Hippocampal formation (tissue), 2 donors: ENCODE results near the gene DES.
A peak's percentile ranks its signal among the peaks of the same experiment; 100 is the strongest.
"Not testable (repeated sequence)": the region's sequence is repeated elsewhere in the genome, so short reads cannot be mapped to it uniquely, and the experiment has no call there.

Experiments
- DNase-seq, 2 donors: peaks; one replicate each; lab custom pipeline; 2025; lab: John Stamatoyannopoulos, UW

The DES gene

DNA sequence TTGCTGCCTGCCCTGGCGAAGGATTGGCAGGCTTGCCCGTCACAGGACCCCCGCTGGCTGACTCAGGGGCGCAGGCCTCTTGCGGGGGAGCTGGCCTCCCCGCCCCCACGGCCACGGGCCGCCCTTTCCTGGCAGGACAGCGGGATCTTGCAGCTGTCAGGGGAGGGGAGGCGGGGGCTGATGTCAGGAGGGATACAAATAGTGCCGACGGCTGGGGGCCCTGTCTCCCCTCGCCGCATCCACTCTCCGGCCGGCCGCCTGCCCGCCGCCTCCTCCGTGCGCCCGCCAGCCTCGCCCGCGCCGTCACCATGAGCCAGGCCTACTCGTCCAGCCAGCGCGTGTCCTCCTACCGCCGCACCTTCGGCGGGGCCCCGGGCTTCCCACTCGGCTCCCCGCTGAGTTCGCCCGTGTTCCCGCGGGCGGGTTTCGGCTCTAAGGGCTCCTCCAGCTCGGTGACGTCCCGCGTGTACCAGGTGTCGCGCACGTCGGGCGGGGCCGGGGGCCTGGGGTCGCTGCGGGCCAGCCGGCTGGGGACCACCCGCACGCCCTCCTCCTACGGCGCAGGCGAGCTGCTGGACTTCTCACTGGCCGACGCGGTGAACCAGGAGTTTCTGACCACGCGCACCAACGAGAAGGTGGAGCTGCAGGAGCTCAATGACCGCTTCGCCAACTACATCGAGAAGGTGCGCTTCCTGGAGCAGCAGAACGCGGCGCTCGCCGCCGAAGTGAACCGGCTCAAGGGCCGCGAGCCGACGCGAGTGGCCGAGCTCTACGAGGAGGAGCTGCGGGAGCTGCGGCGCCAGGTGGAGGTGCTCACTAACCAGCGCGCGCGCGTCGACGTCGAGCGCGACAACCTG, at the start of gene DES:
Gene DES, plus strand, starts transcription at position 223 of the 857 bp plus-strand sequence. Its CDS starts 86 bp downstream, at position 309.
- DNase-seq = no peak

GRCh38 chr2:219368690-219369191, 49.4 kb upstream of the DES start:
- DNase-seq = no peak

GRCh38 chr2:219369447-219369861, 48.7 kb upstream of the DES start:
- DNase-seq = no peak

- no peak for DNase-seq
Measured at GRCh38 chr2:219378163-219378851, 39.9 kb upstream of the DES start.

DNA sequence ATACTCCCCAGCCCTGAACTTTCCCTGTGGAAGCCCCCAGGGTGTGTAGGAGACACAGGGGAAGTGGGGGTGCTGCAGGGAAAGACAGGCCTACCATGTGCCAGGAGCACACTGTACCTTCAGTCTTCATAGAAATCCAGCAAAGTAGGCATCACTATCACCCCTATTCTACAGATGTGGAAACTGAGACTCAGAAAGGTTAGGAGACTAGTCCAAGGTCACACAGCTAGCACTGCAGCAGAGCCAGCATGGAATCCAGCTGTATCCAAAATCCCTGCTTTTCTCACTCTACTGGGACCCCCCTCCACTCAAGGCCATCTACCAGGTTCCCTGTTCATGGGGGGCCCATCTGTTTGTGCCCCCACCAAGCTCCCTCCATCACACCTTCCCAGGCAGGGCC, 37.3 kb upstream of the DES start:
- DNase-seq = no peak

GRCh38 chr2:219381448-219381847, 36.7 kb upstream of the DES start:
- no peak for DNase-seq

GRCh38 chr2:219384083-219384713, 34.0 kb upstream of the DES start:
- DNase-seq = no peak

GRCh38 chr2:219384859-219385258, 33.3 kb upstream of the DES start:
- no peak for DNase-seq

DNA sequence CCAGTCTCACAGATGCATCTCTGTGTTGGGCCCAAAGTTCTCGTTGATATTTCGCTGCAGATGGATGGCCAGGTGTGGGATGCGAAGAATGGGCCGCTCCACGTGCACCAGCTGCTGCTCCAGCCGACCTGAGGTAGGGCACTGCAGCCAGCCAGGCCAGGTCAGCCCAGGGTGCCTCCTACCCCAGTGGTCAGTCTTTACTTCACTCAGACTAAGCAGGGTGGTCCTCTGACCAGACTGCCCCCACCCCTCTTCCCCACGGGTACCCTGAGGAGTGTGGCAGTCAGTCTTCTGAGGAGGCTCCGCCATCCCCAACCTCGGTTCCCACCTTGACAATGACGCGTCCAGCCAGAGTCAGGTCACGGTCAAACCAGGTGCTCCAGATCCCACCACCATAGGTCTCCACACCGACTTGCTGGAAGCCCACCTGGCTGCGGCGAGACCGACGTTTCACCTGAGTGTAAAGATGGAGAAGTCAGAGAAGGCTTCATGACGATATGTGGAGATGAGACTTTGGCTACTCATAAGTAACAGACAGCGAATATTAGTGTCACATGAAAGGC, 32.1 kb upstream of the DES start:
- no peak for DNase-seq

- no peak for DNase-seq
Measured at GRCh38 chr2:219386532-219387280, 31.5 kb upstream of the DES start.

GRCh38 chr2:219387306-219388120, 30.7 kb upstream of the DES start, which contains the start of gene DNPEP:
Gene DNPEP, minus strand, starts transcription at chr2:219387912. Its CDS starts 118 bp downstream, at chr2:219387794.
- DNase-seq = peak; percentile 97 to 100

DNA sequence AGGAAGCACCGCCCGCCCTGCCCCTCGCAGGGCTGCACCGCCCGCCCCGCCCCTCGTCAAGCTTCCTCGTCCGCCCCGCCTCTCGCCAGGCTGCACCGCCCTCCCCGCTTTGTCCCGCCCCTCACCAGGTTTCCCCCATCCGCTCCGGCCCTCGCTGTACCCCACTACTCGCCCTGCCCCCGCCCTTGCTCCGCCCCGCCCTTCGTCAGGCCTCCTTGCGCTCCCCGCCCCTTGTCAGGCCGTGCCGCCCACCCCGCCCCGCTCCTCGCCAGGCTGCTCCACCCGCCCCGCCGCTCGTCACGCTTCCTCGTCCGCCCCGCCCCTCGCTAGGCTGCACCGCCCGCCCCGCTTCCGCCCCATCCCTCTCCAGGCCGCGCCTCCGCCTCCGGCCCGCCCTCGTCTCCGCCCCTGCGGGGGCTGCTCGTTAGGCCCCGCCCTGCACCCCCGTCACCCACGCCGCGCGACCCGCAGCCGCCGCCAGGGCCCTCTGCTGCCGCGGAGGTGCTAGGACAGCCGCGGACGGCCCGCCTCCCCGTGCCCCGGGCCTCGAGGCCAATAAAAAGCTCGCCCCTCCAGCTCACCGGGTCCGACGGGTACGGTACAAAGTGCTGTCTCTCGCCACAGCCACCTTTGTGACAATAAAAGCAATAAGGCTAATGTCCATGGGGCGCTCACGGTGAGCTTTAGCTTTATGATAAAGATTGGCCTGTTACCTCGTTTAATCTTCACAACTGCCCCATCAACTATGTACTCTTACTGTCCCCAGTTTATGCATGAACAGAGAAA, 29.9 kb upstream of the DES start:
- DNase-seq = peak; percentile 97 to 100

DNA sequence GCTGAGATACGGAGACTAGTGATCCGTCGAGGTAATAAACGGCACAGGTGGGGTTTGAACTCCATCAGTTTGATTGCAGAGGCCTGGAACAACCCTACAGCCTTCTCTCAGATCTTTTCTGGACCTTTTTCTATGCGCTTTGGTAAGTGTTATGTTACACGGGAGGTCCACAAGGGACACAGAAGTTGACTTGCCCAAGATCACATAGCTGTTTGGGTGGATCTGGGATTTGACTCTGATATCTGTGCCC, 29.3 kb upstream of the DES start:
- DNase-seq = no peak

DNA sequence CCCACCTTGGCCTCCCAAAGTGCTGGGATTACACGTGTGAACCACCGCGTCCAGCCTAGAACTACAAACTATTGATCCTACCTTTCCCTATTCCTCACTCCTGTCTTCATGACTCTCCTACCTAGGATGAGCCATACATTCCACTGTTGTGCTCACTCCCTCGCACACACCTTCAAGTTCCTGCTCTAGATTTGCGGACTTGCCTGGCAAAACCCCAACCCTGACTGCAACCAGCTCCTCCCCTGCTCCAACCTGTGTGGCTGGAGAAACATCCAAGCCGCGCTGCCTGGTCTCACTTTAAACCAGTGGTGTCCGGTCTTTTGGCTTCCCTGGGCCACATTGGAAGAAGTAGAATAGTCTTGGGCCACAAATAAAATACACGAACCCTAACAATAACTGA, 25.4 kb upstream of the DES start:
- no peak for DNase-seq

DNA sequence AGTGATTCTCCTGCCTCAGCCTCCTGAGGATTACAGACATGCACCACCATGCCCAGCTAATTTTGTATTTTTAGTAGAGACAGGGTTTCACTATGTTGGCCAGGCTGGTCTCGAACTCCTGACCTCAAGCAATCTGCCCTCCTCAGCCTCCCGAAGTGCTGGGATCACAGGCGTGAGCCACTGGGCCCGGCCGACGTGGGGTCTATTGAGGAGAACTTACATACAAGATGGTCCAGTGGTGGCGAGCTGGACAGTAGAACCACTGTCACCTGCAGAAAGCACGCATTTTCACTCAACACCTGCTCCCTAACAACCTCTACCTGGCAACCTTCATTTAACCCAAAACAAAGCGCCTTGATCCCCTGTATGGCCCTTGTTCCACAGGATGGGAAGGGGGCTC, 23.1 kb upstream of the DES start:
- DNase-seq = not testable (repeated sequence)

GRCh38 chr2:219395609-219396008, 22.6 kb upstream of the DES start:
- no peak for DNase-seq

GRCh38 chr2:219396863-219397457, 21.2 kb upstream of the DES start:
- no peak for DNase-seq

GRCh38 chr2:219398721-219399363, 19.3 kb upstream of the DES start:
- DNase-seq = no peak
